AG10803 (cell line): Measurements from ENCODE around the gene WNT11.
"Not testable (repeated sequence)": the region's sequence is repeated elsewhere in the genome, so short reads cannot be mapped to it uniquely, and the experiment has no call there.

Experiments used
- DNase-seq: peaks from one replicate; pipeline ENCODE4 v3.0.0; 2010; ENCODE audit warnings: low read depth
- H3K4me3 ChIP-seq: 2 replicates; pipeline ENCODE4 v1.5.1; 2011; ENCODE audit warnings: mild to moderate bottlenecking, low read length, control low read depth
- CTCF ChIP-seq: conservative IDR thresholded peaks from 2 replicates; pipeline ENCODE4 v1.5.1; 2011; ENCODE audit warnings: mild to moderate bottlenecking, low read length, control low read depth, inconsistent platforms

Gene WNT11

GRCh38 chr11:76201056-76201455, 5.2 kb downstream of the WNT11 start:
- TF ChIP-seq CTCF = no peak
- no peak overlapping the region for H3K4me3 ChIP-seq
- no peak for DNase-seq

GRCh38 chr11:76200006-76200940, 6.0 kb downstream of the WNT11 start:
- no peak for DNase-seq
- H3K4me3 ChIP-seq = no peak overlapping the region
- no peak for TF ChIP-seq CTCF

- not testable (repeated sequence) for DNase-seq, H3K4me3 ChIP-seq
These were observed 7.6 kb downstream of the WNT11 start for GRCh38 chr11:76198691-76199090.

- no peak for TF ChIP-seq CTCF
- H3K4me3 ChIP-seq = no peak overlapping the region
- no peak for DNase-seq
These were observed 8.2 kb downstream of the WNT11 start for GRCh38 chr11:76197941-76198640.

GRCh38 chr11:76197332-76197731, 9.0 kb downstream of the WNT11 start:
- H3K4me3 ChIP-seq = no peak overlapping the region
- TF ChIP-seq CTCF = no peak
- no peak for DNase-seq

GRCh38 chr11:76196849-76197248, 9.5 kb downstream of the WNT11 start:
- no peak for DNase-seq
- no peak overlapping the region for H3K4me3 ChIP-seq
- no peak for TF ChIP-seq CTCF

GRCh38 chr11:76194872-76195668, 11.2 kb downstream of the WNT11 start:
- peak; percentile 52 for DNase-seq
- H3K4me3 ChIP-seq = no peak overlapping the region
- TF ChIP-seq CTCF = no peak
